ENCODE results near the gene SPOCK2. TPM values are rescaled to one million over a fixed set of nuclear protein-coding genes. Genes with fewer than 3 reads are reported as not detected.
A peak's percentile ranks its signal among the peaks of the same experiment; 100 is the strongest.

The SPOCK2 gene
- total RNA-seq, 1 donor, result under 0.01 TPM

DNA sequence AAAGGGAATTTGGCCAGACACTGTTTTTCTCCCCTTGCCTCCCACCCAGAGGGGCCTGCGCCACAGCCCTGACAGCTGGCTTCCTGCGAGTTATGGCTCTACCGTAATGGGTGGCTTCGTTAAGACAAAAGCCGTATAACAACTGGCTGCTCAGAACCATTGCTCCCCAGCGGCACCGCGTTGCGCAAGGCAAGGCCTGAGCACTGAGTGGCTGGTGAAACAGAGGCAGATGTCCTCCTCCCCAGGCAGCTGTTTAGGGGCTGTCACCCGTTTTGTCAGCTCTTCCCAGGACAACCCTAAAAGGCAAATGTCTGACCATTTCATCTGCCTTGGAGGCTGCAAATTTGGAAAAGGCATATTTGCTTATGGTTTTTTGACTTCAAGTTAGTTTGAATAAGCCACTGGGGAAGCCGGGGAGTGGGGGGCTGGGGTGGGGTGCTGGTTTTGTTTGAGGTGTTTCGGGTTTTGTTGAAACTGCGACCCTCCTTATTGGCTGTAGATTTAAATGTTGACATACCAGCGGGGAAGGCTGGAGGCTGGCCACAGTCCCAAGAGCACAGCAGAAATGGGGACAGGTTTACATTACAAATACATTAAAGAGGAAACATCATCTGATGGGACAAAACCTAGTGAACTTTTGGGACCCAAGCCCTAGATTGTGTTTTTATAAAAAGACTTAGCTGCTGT lies 681 bp upstream of the SPOCK2 start:
- H3K4me3 ChIP-seq (ENCODE audit: low read depth, low read length), result no peak overlapping the region
- DNase-seq (ENCODE audit: low read depth), result peak; percentile 50
- TF ChIP-seq, protein P1, sequence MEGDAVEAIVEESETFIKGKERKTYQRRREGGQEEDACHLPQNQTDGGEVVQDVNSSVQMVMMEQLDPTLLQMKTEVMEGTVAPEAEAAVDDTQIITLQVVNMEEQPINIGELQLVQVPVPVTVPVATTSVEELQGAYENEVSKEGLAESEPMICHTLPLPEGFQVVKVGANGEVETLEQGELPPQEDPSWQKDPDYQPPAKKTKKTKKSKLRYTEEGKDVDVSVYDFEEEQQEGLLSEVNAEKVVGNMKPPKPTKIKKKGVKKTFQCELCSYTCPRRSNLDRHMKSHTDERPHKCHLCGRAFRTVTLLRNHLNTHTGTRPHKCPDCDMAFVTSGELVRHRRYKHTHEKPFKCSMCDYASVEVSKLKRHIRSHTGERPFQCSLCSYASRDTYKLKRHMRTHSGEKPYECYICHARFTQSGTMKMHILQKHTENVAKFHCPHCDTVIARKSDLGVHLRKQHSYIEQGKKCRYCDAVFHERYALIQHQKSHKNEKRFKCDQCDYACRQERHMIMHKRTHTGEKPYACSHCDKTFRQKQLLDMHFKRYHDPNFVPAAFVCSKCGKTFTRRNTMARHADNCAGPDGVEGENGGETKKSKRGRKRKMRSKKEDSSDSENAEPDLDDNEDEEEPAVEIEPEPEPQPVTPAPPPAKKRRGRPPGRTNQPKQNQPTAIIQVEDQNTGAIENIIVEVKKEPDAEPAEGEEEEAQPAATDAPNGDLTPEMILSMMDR (IDR thresholded peaks at IDR 0.05; ENCODE audit: insufficient read depth, low read depth, low read length), result no peak

- TF ChIP-seq, protein P1 (IDR thresholded peaks at IDR 0.05; ENCODE audit: insufficient read depth, low read depth, low read length), result no peak
- H3K4me3 ChIP-seq (ENCODE audit: low read depth, low read length), result no peak overlapping the region
- no peak for DNase-seq (ENCODE audit: low read depth)
Observed at GRCh38 chr10:72087392-72087968, 871 bp downstream of the SPOCK2 start.

- DNase-seq (ENCODE audit: low read depth), result no peak
- H3K4me3 ChIP-seq (ENCODE audit: low read depth, low read length), result no peak overlapping the region
- TF ChIP-seq, protein P1 (IDR thresholded peaks at IDR 0.05; ENCODE audit: insufficient read depth, low read depth, low read length), result no peak
Observed at GRCh38 chr10:72086466-72087391, 1.6 kb downstream of the SPOCK2 start.

DNA sequence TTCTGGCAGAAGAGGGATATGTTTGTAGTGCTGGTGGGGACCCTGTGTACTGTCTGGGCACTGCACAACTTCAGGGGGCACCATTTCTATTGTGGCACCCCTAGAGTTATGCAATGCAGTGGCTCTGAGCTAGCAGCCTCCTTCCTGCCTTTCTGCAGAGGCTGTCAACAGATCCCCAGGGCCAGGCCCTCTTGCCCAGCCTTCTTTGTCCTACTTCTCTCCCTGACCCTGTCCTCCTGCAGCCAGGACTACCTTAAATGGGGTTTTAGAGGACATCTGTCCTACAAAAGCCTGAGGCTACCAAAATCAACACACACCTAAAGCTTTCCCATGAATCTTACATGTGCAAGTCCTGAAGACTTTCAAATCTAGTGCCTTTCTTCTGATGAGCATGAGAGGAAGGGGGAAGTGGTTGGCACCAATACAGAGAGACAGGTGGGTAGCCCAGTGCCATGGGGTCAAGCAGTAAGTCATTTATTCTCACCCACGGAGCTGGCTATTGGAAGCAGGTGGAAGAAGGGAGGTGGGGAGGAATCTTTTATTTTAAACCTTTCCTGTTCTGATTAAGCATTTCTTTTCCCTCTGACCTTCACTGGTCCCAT lies 2.4 kb downstream of the SPOCK2 start:
- DNase-seq (ENCODE audit: low read depth), result no peak
- no peak overlapping the region for H3K4me3 ChIP-seq (ENCODE audit: low read depth, low read length)
- TF ChIP-seq, protein P1 (IDR thresholded peaks at IDR 0.05; ENCODE audit: insufficient read depth, low read depth, low read length), result no peak

DNA sequence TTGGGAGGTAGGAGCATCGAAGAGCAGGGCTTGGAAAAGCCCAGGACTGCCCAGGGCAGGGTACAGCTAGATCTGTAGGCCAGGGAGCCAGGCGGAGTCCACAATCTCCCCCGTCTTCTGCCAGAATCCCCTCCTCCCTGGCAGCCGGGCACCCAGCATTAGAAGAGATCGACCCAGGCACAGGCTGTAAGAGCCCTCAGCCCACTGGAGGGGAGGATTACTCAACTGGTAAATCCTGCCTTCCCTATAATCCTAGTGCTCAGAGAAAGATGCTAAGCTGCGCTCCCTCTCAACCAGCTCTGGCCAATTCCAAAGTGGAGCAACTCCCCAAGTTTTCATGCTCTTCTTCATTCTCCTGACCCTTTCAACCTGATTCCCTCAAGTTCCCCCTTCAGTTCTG lies 3.2 kb downstream of the SPOCK2 start:
- TF ChIP-seq, protein P1 (IDR thresholded peaks at IDR 0.05; ENCODE audit: insufficient read depth, low read depth, low read length), result no peak
- DNase-seq (ENCODE audit: low read depth), result no peak
- H3K4me3 ChIP-seq (ENCODE audit: low read depth, low read length), result no peak overlapping the region

GRCh38 chr10:72083790-72084459 lies 4.4 kb downstream of the SPOCK2 start:
- no peak for DNase-seq (ENCODE audit: low read depth)
- TF ChIP-seq, protein P1 (IDR thresholded peaks at IDR 0.05; ENCODE audit: insufficient read depth, low read depth, low read length), result no peak
- H3K4me3 ChIP-seq (ENCODE audit: low read depth, low read length), result no peak overlapping the region
